Brain microvascular endothelial cell (primary cell): Measurements from ENCODE around the gene TP53INP2.

Experiments
- DNase-seq: peaks from one replicate; pipeline ENCODE4 v3.0.0-alpha.2; 2020
- H3K27ac ChIP-seq: fragments of 250-450 bp; sonication (Bioruptor Pico); 2 replicates; pipeline ENCODE4 v1.5.1; 2020; ENCODE audit warnings: mild to moderate bottlenecking, moderate library complexity
- H3K27me3 ChIP-seq: fragments of 250-450 bp; sonication (Bioruptor Pico); replicated peaks from 2 replicates; pipeline ENCODE4 v1.5.1; 2020; ENCODE audit warnings: mild to moderate bottlenecking
- H3K36me3 ChIP-seq: fragments of 250-450 bp; sonication (Bioruptor Pico); replicated peaks from 2 replicates; pipeline ENCODE4 v1.5.1; 2020; ENCODE audit warnings: mild to moderate bottlenecking
- H3K4me3 ChIP-seq: 2 replicates; pipeline ENCODE4 v1.5.1; 2011; ENCODE audit warnings: low read depth, mild to moderate bottlenecking, control low read depth, low read length, moderate library complexity
- CTCF ChIP-seq: IDR thresholded peaks from 2 replicates; pipeline ENCODE4 v1.5.1; 2011; ENCODE audit warnings: low read depth, mild to moderate bottlenecking, moderate library complexity, low read length, control low read depth, inconsistent platforms; ENCODE audit errors: missing control alignments
- in situ Hi-C: cut with HindIII; loops from 2 replicates; pipeline ENCODE4 v1.10.0; 2017; ENCODE audit warnings: low sequenced_read_pairs, low pct_ligation_motif_present

TP53INP2 gene

GRCh38 chr20:34732523-34732922, 28.4 kb downstream of the TP53INP2 start:
- Histone ChIP-seq H3K4me3 (no peak overlapping the region), H3K27me3 (no peaks in the 10 kb centered on the region), H3K27ac (no peak overlapping the region), H3K36me3 (peaks cover 2% of the 10 kb centered on the region)
- no peak for TF ChIP-seq CTCF
- in situ Hi-C loops = no loop called here
- DNase-seq = no peak

GRCh38 chr20:34736106-34736735, 32.1 kb downstream of the TP53INP2 start:
- in situ Hi-C loops = no loop called here
- H3K27ac ChIP-seq = no peak overlapping the region
- no peak for TF ChIP-seq CTCF
- DNase-seq = no peak
- no peak overlapping the region for H3K4me3 ChIP-seq
- peaks cover 11% of the 10 kb centered on the region for H3K36me3 ChIP-seq
- no peaks in the 10 kb centered on the region for H3K27me3 ChIP-seq

- H3K4me3 ChIP-seq = no peak overlapping the region
- TF ChIP-seq CTCF = no peak
- in situ Hi-C loops = no loop called here
- H3K36me3 ChIP-seq = peaks cover 37% of the 10 kb centered on the region
- H3K27ac ChIP-seq = no peak overlapping the region
- DNase-seq = no peak
- no peaks in the 10 kb centered on the region for H3K27me3 ChIP-seq
Measured at GRCh38 chr20:34743039-34743438, 38.9 kb downstream of the TP53INP2 start.

- Histone ChIP-seq H3K27ac (no peak overlapping the region), H3K4me3 (no peak overlapping the region), H3K36me3 (peaks cover 34% of the 10 kb centered on the region), H3K27me3 (no peaks in the 10 kb centered on the region)
- no peak for TF ChIP-seq CTCF
- DNase-seq = no peak
- in situ Hi-C loops = no loop called here
Measured at GRCh38 chr20:34744340-34744739, 40.2 kb downstream of the TP53INP2 start.

GRCh38 chr20:34744847-34745246, 40.7 kb downstream of the TP53INP2 start:
- in situ Hi-C loops = no loop called here
- no peak for DNase-seq
- Histone ChIP-seq H3K4me3 (no peak overlapping the region), H3K36me3 (peaks cover 39% of the 10 kb centered on the region), H3K27me3 (no peaks in the 10 kb centered on the region), H3K27ac (no peak overlapping the region)
- TF ChIP-seq CTCF = no peak

- TF ChIP-seq CTCF = no peak
- peaks cover 33% of the 10 kb centered on the region for H3K36me3 ChIP-seq
- in situ Hi-C loops = no loop called here
- DNase-seq = no peak
- no peak overlapping the region for H3K27ac ChIP-seq
- H3K27me3 ChIP-seq = no peaks in the 10 kb centered on the region
- no peak overlapping the region for H3K4me3 ChIP-seq
Measured at GRCh38 chr20:34746674-34747073, 42.5 kb downstream of the TP53INP2 start.
